Esophagus mucosa (tissue), 1 donor: ENCODE results near the gene KRTAP9-8. TPM values are rescaled to one million over a fixed set of nuclear protein-coding genes. Genes with fewer than 3 reads are reported as not detected.
"Not testable (repeated sequence)": the region's sequence is repeated elsewhere in the genome, so short reads cannot be mapped to it uniquely, and the experiment has no call there.

Experiments
- ATAC-seq: fragments of 200-7000 bp; cut with Tn5 transposase; one replicate; pipeline ENCODE4 v1.9.1; 2020
- total RNA-seq: library from RNA; stranded (reverse); gene quantifications from one replicate; pipeline ENCODE4 v1.2.4, GENCODE V29; 2023
- donor health status: DM: yes; HTN: yes; CAD: no.

The KRTAP9-8 gene
- total RNA-seq, 1 donor from 2014 or later = not detected

- ATAC-seq = not testable (repeated sequence)
These were observed 17.8 kb downstream of the KRTAP9-8 start, which contains the start of gene KRTAP9-9 for GRCh38 chr17:41255381-41256290. KRTAP9-9 (plus strand) TSS chr17:41255384.

- ATAC-seq = no peak
These were observed 18.5 kb downstream of the KRTAP9-8 start for GRCh38 chr17:41256291-41256685.

GRCh38 chr17:41258406-41258805 is 20.6 kb downstream of the KRTAP9-8 start:
- no peak for ATAC-seq

GRCh38 chr17:41263212-41263611 is 25.4 kb downstream of the KRTAP9-8 start:
- no peak for ATAC-seq

- ATAC-seq = no peak
These were observed 26.8 kb downstream of the KRTAP9-8 start for GRCh38 chr17:41264599-41264998.

GRCh38 chr17:41265078-41265477 is 27.3 kb downstream of the KRTAP9-8 start, which contains the start of gene KRTAP9-6:
KRTAP9-6 (plus strand) TSS chr17:41265378; CDS start chr17:41265378, 0 bp downstream.
- ATAC-seq = no peak

GRCh38 chr17:41267711-41268110 is 29.9 kb downstream of the KRTAP9-8 start:
- no peak for ATAC-seq

- ATAC-seq = not testable (repeated sequence)
These were observed 33.5 kb downstream of the KRTAP9-8 start for GRCh38 chr17:41271323-41271722.

- no peak for ATAC-seq
These were observed 34.1 kb downstream of the KRTAP9-8 start for GRCh38 chr17:41271858-41272257.

GRCh38 chr17:41275648-41276190 is 37.9 kb downstream of the KRTAP9-8 start, which contains the start of gene KRTAP9-7:
KRTAP9-7 (plus strand) TSS chr17:41275698; CDS start chr17:41275698, 0 bp downstream.
- ATAC-seq = not testable (repeated sequence)

- ATAC-seq = no peak
These were observed 40.6 kb downstream of the KRTAP9-8 start for GRCh38 chr17:41278176-41278955.

- no peak for ATAC-seq
These were observed 46.2 kb downstream of the KRTAP9-8 start for GRCh38 chr17:41284043-41284442.

GRCh38 chr17:41284546-41284945 is 46.7 kb downstream of the KRTAP9-8 start:
- no peak for ATAC-seq

GRCh38 chr17:41287050-41287449 is 49.3 kb downstream of the KRTAP9-8 start:
- ATAC-seq = no peak

Other genes with a start within 250 kb of the KRTAP9-8 start
- not detected for gene KRTAP3-3, start 243.8 kb upstream of the KRTAP9-8 start, total RNA-seq
- not detected for gene KRTAP3-2, start 238.1 kb upstream of the KRTAP9-8 start, total RNA-seq
- gene KRTAP3-1, start 228.9 kb upstream of the KRTAP9-8 start, total RNA-seq = not detected
- gene KRTAP1-5, start 210.8 kb upstream of the KRTAP9-8 start, total RNA-seq = not detected
- gene KRTAP1-4, start 207.8 kb upstream of the KRTAP9-8 start, total RNA-seq = not detected
- not detected for gene KRTAP1-3, start 203.1 kb upstream of the KRTAP9-8 start, total RNA-seq
- not detected for gene KRTAP1-1, start 196.5 kb upstream of the KRTAP9-8 start, total RNA-seq
- gene KRTAP2-1, start 190.7 kb upstream of the KRTAP9-8 start, total RNA-seq = not detected
- gene KRTAP2-2, start 182.8 kb upstream of the KRTAP9-8 start, total RNA-seq = not detected
- not detected for gene KRTAP2-3, start 177.9 kb upstream of the KRTAP9-8 start, total RNA-seq
- gene KRTAP2-4, start 172.1 kb upstream of the KRTAP9-8 start, total RNA-seq = not detected
- gene KRTAP4-7, start 153.8 kb upstream of the KRTAP9-8 start, total RNA-seq = not detected
- gene KRTAP4-8, start 139.9 kb upstream of the KRTAP9-8 start, total RNA-seq = not detected
- gene KRTAP4-16, start 135.8 kb upstream of the KRTAP9-8 start, total RNA-seq = not detected
- not detected for gene KRTAP4-9, start 132.6 kb upstream of the KRTAP9-8 start, total RNA-seq
- gene KRTAP4-11, start 119.6 kb upstream of the KRTAP9-8 start, total RNA-seq = not detected
- not detected for gene KRTAP4-12, start 113.8 kb upstream of the KRTAP9-8 start, total RNA-seq
- not detected for gene KRTAP4-6, start 97.5 kb upstream of the KRTAP9-8 start, total RNA-seq
- not detected for gene KRTAP4-5, start 88.2 kb upstream of the KRTAP9-8 start, total RNA-seq
- not detected for gene KRTAP4-4, start 77.3 kb upstream of the KRTAP9-8 start, total RNA-seq
- not detected for gene KRTAP4-3, start 69.8 kb upstream of the KRTAP9-8 start, total RNA-seq
- gene KRTAP4-2, start 59.8 kb upstream of the KRTAP9-8 start, total RNA-seq = not detected
- not detected for gene KRTAP4-1, start 53.1 kb upstream of the KRTAP9-8 start, total RNA-seq
- gene KRTAP9-1, start 48.1 kb upstream of the KRTAP9-8 start, total RNA-seq = not detected
- gene KRTAP9-2, start 11.4 kb upstream of the KRTAP9-8 start, total RNA-seq = not detected
- not detected for gene KRTAP9-3, start 5.5 kb upstream of the KRTAP9-8 start, total RNA-seq
- gene KRTAP9-4, start 11.7 kb downstream of the KRTAP9-8 start, total RNA-seq = not detected
- not detected for gene KRTAP9-9, start 17.4 kb downstream of the KRTAP9-8 start, total RNA-seq
- gene KRTAP9-6, start 27.4 kb downstream of the KRTAP9-8 start, total RNA-seq = not detected
- not detected for gene KRTAP9-7, start 37.7 kb downstream of the KRTAP9-8 start, total RNA-seq
- gene KRTAP29-1, start 64.9 kb downstream of the KRTAP9-8 start, total RNA-seq = not detected
- gene KRTAP16-1, start 71.3 kb downstream of the KRTAP9-8 start, total RNA-seq = not detected
- gene KRTAP17-1, start 77.7 kb downstream of the KRTAP9-8 start, total RNA-seq = not detected
- 0.92 TPM for gene KRT33A, start 112.8 kb downstream of the KRTAP9-8 start, total RNA-seq
- not detected for gene KRT33B, start 131.8 kb downstream of the KRTAP9-8 start, total RNA-seq
- 0.44 TPM for gene KRT34, start 144.3 kb downstream of the KRTAP9-8 start, total RNA-seq
- gene KRT31, start 159.6 kb downstream of the KRTAP9-8 start, total RNA-seq = 4.4 TPM
- gene KRT37, start 186.6 kb downstream of the KRTAP9-8 start, total RNA-seq = not detected
- gene KRT38, start 203.0 kb downstream of the KRTAP9-8 start, total RNA-seq = not detected
- gene KRT32, start 229.4 kb downstream of the KRTAP9-8 start, total RNA-seq = 0.80 TPM
- gene KRT35, start 243.2 kb downstream of the KRTAP9-8 start, total RNA-seq = not detected